Daoy (cell line): ENCODE measurements around the gene SEMG1. TPM values are rescaled to one million over a fixed set of nuclear protein-coding genes. Genes with fewer than 3 reads are reported as not detected.

Experiments used
- DNase-seq: peaks from one replicate; pipeline ENCODE4 v3.0.0-alpha.2; 2015; ENCODE audit warnings: low read depth
- total RNA-seq: library from RNA; depleted of rRNA; stranded (reverse); fragments of >200 nt; shearing (Covaris generic); gene quantifications from 2 replicates; pipeline ENCODE4 v1.2.3, GENCODE V29; 2014; rRNA removed

SEMG1 gene
- total RNA-seq, result not detected in 2 replicates

GRCh38 chr20:45206725-45207124, at the start of gene SEMG1:
TSS of gene SEMG1 (plus strand) at chr20:45207033. CDS start at chr20:45207054, 21 bp downstream.
- DNase-seq, result no peak

GRCh38 chr20:45157962-45158361, 48.9 kb upstream of the SEMG1 start:
- DNase-seq, result no peak

- DNase-seq, result no peak
Observed at GRCh38 chr20:45163083-45163803, 43.6 kb upstream of the SEMG1 start.

GRCh38 chr20:45164906-45165305, 41.9 kb upstream of the SEMG1 start:
- DNase-seq, result no peak

GRCh38 chr20:45173522-45173921, 33.3 kb upstream of the SEMG1 start:
- no peak for DNase-seq

GRCh38 chr20:45174434-45175364, 32.1 kb upstream of the SEMG1 start, which contains the start of gene PI3:
TSS of gene PI3 (plus strand) at chr20:45174902. CDS start at chr20:45174923, 21 bp downstream.
- DNase-seq, result peak; percentile 20

GRCh38 chr20:45176526-45177267, 30.1 kb upstream of the SEMG1 start:
- DNase-seq, result no peak

- DNase-seq, result no peak
Observed at GRCh38 chr20:45179166-45179565, 27.7 kb upstream of the SEMG1 start.

- DNase-seq, result no peak
Observed at GRCh38 chr20:45181639-45182038, 25.2 kb upstream of the SEMG1 start.

GRCh38 chr20:45183084-45183483, 23.7 kb upstream of the SEMG1 start:
- no peak for DNase-seq

- DNase-seq, result no peak
Observed at GRCh38 chr20:45187693-45188092, 19.1 kb upstream of the SEMG1 start.

GRCh38 chr20:45189067-45189609, 17.7 kb upstream of the SEMG1 start:
- no peak for DNase-seq

- DNase-seq, result no peak
Observed at GRCh38 chr20:45189861-45190260, 17.0 kb upstream of the SEMG1 start.

GRCh38 chr20:45191926-45192325, 14.9 kb upstream of the SEMG1 start:
- DNase-seq, result no peak

GRCh38 chr20:45193331-45193730, 13.5 kb upstream of the SEMG1 start:
- no peak for DNase-seq

- no peak for DNase-seq
Observed at GRCh38 chr20:45209924-45210323, 3.1 kb downstream of the SEMG1 start.

GRCh38 chr20:45211569-45212474, 5.0 kb downstream of the SEMG1 start:
- DNase-seq, result no peak

GRCh38 chr20:45212836-45213235, 6.0 kb downstream of the SEMG1 start:
- no peak for DNase-seq

GRCh38 chr20:45218124-45218523, 11.3 kb downstream of the SEMG1 start:
- no peak for DNase-seq

GRCh38 chr20:45218636-45219035, 11.8 kb downstream of the SEMG1 start:
- DNase-seq, result no peak

GRCh38 chr20:45221076-45221475, 14.2 kb downstream of the SEMG1 start, which contains the start of gene SEMG2:
TSS of gene SEMG2 (plus strand) at chr20:45221373. CDS start at chr20:45221390, 17 bp downstream.
- DNase-seq, result no peak
